NK-92 (cell line): ENCODE results near the gene DUT.

Experiments
- DNase-seq: peaks from one replicate; lab custom pipeline; 2025; ENCODE audit not compliant: unreplicated experiment; lab: John Stamatoyannopoulos, UW

The DUT gene

DNA sequence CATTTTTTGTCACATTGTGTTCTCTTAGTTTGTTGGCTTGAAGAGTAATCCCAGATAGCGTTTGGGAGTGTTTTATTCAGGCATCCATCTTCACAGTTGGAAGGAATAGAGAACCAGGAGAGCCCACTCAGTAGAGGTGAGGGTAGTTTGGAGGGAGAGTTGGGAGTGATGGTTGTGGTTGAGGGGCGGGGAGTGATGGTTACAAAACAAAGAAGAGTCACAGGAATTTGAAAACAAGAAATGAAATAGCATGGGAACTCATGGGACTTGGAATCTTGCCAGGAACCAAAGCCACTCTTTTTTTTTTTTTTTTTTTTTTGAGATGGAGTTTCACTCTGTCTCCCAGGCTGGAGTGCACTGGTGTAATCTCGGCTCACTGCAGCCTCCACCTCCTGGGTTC is 36.3 kb downstream of the DUT start:
- no peak for DNase-seq

- DNase-seq: no peak
Measured at GRCh38 chr15:48370460-48370859, 39.2 kb downstream of the DUT start.

DNA sequence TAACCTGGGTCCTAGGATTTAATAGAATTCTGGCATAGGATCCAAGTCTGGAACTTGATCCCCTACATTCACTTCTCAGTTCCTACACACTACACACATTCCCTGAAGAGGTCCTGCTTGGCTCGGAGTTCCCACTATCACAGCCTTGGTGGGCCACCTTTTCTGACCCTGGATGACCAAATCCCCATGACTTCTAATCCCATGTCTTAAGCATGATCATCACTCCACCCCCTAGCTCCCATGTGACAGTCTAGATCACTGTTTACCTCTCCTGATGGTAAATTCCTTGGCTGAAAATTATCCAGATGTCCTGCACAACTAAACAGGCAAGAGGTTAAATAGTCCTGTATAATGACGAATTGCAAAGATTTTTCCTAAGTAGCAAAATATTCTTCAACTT is 40.3 kb downstream of the DUT start:
- DNase-seq: no peak

- DNase-seq: no peak
Measured at GRCh38 chr15:48371961-48372360, 40.7 kb downstream of the DUT start.

GRCh38 chr15:48373821-48374451 is 42.7 kb downstream of the DUT start:
- DNase-seq: no peak

- no peak for DNase-seq
Measured at GRCh38 chr15:48374472-48374871, 43.2 kb downstream of the DUT start.

DNA sequence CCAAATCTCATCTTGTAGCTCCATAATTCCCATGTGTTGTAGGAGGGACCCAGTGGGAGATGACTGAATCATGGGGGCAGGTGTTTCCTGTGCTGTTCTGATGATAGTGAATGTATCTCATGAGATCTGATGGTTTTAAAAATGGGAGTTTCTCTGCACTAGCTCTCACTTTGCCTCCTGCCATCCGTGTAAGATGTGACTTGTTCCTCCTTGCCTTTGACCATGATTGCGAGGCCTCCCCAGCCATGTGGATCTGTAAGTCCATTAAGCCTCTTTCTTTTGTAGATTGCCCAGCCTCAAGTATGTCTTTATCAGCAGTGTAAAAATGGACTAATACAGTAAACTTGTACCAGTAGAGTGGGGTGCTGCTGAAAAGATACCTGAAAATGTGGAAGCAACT is 44.5 kb downstream of the DUT start:
- DNase-seq: no peak

DNA sequence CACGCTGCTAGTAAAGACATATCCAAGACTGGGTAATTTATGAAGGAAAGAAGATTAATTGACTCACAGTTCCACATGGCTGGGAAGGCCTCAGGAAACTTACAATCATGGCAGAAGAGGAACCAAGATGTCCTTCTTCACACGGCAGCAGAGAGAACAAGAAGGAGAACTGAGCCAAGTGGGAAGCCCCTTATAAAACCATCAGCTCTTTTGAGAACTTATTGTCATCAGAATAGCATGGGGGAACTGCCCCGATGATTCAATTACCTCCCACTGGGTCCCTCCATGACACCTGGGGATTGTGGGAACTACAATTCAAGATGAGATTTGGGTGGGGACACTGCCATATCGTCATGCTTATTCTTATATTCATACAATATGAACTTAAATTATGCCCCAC is 49.0 kb downstream of the DUT start:
- no peak for DNase-seq

DNA sequence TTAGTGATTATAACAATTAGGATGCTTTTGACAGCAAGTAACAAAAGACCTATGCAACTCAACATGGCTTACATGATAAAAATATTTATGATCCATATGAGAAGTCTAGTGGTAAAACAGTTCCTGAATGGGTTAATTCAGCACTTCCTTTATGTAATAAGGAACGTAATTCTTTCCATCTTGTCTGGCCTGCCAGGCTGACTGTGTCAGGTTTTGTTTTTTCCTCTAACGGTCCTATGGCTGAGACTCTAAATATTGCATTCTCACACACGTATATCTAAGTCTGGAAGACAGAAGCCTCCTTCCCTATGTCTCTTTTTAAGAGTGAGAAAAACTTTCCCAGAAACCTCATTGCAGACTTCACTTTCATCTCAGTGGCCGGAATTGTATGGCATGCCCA is 50.6 kb downstream of the DUT start:
- no peak for DNase-seq

DNA sequence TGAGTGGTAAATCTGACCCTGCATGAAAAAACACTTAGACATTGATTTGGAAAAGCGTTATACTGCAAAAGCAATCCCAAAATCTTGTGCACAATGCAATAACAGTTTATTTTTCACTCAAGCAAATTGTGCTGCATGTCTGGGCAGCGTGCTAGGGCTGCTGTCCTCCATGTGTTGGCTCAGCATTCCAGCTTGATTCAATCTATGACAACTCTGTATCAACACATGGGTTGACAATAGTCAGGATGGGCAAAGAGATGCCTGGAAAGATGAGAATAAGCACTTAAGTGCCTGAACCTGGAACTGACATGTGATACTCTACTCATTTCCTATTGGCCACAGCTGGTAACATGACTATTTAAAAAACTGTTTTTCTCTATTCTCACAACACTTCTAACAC is 51.8 kb downstream of the DUT start:
- no peak for DNase-seq

GRCh38 chr15:48384616-48385015 is 53.4 kb downstream of the DUT start:
- DNase-seq: no peak

DNA sequence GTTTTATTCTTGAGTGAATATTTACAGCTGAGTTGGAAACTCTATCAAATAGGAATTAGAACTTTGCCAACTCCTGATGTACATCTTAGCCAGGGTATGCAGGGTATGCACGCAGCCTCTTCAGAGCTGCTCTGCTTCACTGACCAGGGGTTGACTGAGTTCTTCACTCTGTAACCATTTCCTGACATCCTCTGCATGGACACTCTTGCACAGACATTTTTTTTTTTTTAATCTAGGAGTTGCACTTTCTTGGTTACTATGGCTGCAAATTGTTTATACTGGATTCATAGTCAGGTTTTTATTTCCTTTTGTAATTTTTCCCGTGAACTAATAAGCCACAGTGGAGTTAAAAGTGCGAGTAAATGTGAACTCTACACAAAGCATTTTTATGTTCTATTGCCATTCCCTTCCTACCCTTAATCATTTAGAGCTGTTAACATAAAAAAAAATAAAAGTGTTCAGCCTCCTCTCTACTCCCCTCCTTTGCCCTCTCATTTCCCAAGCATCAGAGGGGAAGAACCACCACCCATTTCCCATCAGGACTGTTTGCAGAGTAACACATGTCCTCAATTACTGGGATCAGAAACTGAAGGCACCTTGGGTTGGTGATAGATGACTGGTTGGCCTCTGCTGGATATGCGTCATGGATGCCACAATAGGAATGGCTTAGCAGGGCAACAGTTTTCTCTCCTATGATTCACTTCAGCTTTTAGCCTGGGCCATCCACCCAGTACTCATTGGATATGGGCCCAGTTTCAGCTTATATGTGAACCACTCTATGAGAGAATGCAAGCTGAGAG is 54.0 kb downstream of the DUT start:
- DNase-seq: no peak

- DNase-seq: no peak
Measured at GRCh38 chr15:48388016-48388851, 57.0 kb downstream of the DUT start.

- DNase-seq: no peak
Measured at GRCh38 chr15:48388910-48389309, 57.7 kb downstream of the DUT start.

DNA sequence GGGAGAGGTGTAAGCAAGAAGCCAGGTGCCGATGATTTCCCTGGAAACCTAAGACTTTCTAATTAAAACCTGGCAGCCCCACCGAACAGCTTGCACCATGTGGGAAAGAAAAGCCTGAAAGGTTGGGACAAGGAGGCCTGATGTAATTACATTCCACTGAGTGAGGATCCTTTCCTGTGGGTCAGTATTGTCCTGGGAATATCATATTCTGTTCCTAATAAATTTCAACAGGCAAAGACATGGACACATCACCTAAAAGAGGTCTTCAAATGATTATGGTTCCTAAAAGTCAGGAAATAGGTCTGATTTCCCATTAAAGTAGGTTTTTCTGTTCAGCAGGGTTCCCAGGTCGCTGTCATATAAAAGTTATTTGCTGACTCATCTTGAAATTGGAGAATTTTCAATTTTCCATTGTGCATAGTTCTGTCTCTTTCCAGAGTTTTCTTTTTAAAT is 58.5 kb downstream of the DUT start:
- DNase-seq: no peak

DNA sequence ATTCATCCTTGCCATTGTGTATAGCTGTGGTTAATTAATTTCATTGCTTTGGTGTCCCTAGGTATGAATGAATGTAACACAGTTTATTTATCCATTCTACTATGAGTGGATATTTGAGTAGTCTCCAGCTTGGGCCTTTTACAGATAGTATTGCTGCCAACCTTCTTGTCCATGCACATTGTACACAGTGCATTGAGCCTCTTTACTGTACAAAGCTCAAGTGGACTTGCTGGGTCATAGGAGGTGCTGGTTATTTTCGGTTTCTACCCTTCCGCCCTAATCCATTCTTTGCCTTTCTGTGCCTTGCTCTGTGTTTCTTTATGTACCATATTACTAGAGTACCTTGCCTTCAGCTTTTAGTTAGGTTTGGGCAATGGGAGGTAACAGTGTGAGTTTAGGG is 60.7 kb downstream of the DUT start:
- DNase-seq: no peak

- DNase-seq: no peak
Measured at GRCh38 chr15:48392356-48392755, 61.1 kb downstream of the DUT start.
